Measurements from ENCODE around the gene HSF2. TPM values are rescaled to one million over a fixed set of nuclear protein-coding genes. Genes with fewer than 3 reads are reported as not detected.
"Not testable (repeated sequence)": the region's sequence is repeated elsewhere in the genome, so short reads cannot be mapped to it uniquely, and the experiment has no call there.

The HSF2 gene
- total RNA-seq, 1 donor from 2014 or later: 28.4 TPM

- not testable (repeated sequence) for DNase-seq (ENCODE audit: low read depth)
These were observed 55.7 kb downstream of the HSF2 start for GRCh38 chr6:122455116-122455515.

GRCh38 chr6:122458087-122458486, 58.6 kb downstream of the HSF2 start:
- no peak for DNase-seq (ENCODE audit: low read depth)

GRCh38 chr6:122459240-122459639, 59.8 kb downstream of the HSF2 start:
- no peak for DNase-seq (ENCODE audit: low read depth)

GRCh38 chr6:122459865-122460416, 60.5 kb downstream of the HSF2 start:
- not testable (repeated sequence) for DNase-seq (ENCODE audit: low read depth)

- no peak for DNase-seq (ENCODE audit: low read depth)
These were observed 62.4 kb downstream of the HSF2 start for GRCh38 chr6:122461885-122462284.

- peak; percentile 93 for DNase-seq (ENCODE audit: low read depth)
These were observed 71.9 kb downstream of the HSF2 start, which contains the start of gene SERINC1 for GRCh38 chr6:122471107-122472021. Gene SERINC1 (minus strand): TSS chr6:122471807. CDS start chr6:122471737, 70 bp downstream.

GRCh38 chr6:122472022-122472340, 72.5 kb downstream of the HSF2 start:
- no peak for DNase-seq (ENCODE audit: low read depth)

GRCh38 chr6:122476131-122476530, 76.7 kb downstream of the HSF2 start:
- DNase-seq (ENCODE audit: low read depth): peak; percentile 47

- no peak for DNase-seq (ENCODE audit: low read depth)
These were observed 83.3 kb downstream of the HSF2 start for GRCh38 chr6:122482750-122483080.

Other genes with a start within 250 kb of the HSF2 start
- gene SERINC1, start 72.2 kb downstream of the HSF2 start, total RNA-seq: 314 and 392 TPM in 2 replicates
- gene PKIB, start 210.8 kb downstream of the HSF2 start, total RNA-seq: 3.6 and 29.3 TPM in 2 replicates